AG09309 (cell line): ENCODE data around the gene MCM5.

Experiments
- DNase-seq: peaks from one replicate; pipeline ENCODE4 v3.0.0-alpha.2; 2010; ENCODE audit warnings: low read depth
- H3K4me3 ChIP-seq: 2 replicates; pipeline ENCODE4 v1.5.1; 2011; ENCODE audit warnings: mild to moderate bottlenecking, low read depth, low read length, moderate library complexity; ENCODE audit not compliant: control insufficient read depth
- CTCF ChIP-seq: IDR thresholded peaks from 2 replicates; pipeline ENCODE4 v1.5.1; 2011; ENCODE audit warnings: mild to moderate bottlenecking, low read depth, low read length, inconsistent platforms; ENCODE audit not compliant: insufficient read depth, control insufficient read depth; ENCODE audit errors: missing control alignments

Gene MCM5

GRCh38 chr22:35378621-35379020 is 21.3 kb upstream of the MCM5 start:
- no peak for TF ChIP-seq CTCF
- H3K4me3 ChIP-seq = no peak overlapping the region
- no peak for DNase-seq

- H3K4me3 ChIP-seq = no peak overlapping the region
- DNase-seq = no peak
- no peak for TF ChIP-seq CTCF
Observed at GRCh38 chr22:35379146-35379993, 20.6 kb upstream of the MCM5 start.

- H3K4me3 ChIP-seq = no peak overlapping the region
- DNase-seq = no peak
- TF ChIP-seq CTCF = no peak
Observed at GRCh38 chr22:35380013-35380412, 19.9 kb upstream of the MCM5 start.

GRCh38 chr22:35380537-35381423 is 19.2 kb upstream of the MCM5 start, which contains the start of gene HMOX1:
Gene HMOX1 (plus strand): TSS chr22:35381096. CDS start chr22:35381174, 78 bp downstream.
- TF ChIP-seq CTCF = no peak
- DNase-seq = peak; percentile 71
- H3K4me3 ChIP-seq = peak within 1 kb of the TSS; percentile 59

GRCh38 chr22:35381424-35382009 is 18.4 kb upstream of the MCM5 start:
- H3K4me3 ChIP-seq = peak overlapping the region; percentile 59
- DNase-seq = no peak
- TF ChIP-seq CTCF = no peak

- no peak for DNase-seq
- TF ChIP-seq CTCF = no peak
- no peak overlapping the region for H3K4me3 ChIP-seq
Observed at GRCh38 chr22:35383679-35384071, 16.3 kb upstream of the MCM5 start.
